AG10803 (cell line): ENCODE results near the gene KRT31.
"Not testable (repeated sequence)": the region's sequence is repeated elsewhere in the genome, so short reads cannot be mapped to it uniquely, and the experiment has no call there.

ENCODE experiments used
- DNase-seq: peaks from one replicate; pipeline ENCODE4 v3.0.0; 2010; ENCODE audit warnings: low read depth
- H3K4me3 ChIP-seq: 2 replicates; pipeline ENCODE4 v1.5.1; 2011; ENCODE audit warnings: mild to moderate bottlenecking, low read length, control low read depth
- TF ChIP-seq, protein P1 (sequence below): conservative IDR thresholded peaks from 2 replicates; pipeline ENCODE4 v1.5.1; 2011; ENCODE audit warnings: mild to moderate bottlenecking, low read length, control low read depth, inconsistent platforms

The KRT31 gene

DNA sequence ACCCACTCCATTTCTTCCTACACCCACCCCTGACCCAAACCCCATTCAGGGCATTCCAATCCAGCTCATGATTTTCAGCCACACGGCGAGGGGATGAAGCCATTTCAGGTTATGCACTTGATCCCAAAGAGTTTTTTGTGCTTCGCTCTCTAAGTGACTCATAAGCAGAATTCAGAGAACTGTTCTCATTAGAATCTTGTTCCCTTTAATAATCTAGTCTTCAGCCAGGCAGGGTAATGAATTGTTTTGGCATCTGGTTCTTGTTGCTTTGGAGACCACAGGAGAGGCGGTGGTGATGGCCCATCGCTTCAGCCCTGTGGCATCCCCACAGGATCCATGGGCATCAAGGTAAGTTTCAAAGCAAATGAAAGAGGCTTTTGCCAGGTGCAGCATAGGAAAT, 4.8 kb upstream of the KRT31 start:
- TF ChIP-seq, protein P1, sequence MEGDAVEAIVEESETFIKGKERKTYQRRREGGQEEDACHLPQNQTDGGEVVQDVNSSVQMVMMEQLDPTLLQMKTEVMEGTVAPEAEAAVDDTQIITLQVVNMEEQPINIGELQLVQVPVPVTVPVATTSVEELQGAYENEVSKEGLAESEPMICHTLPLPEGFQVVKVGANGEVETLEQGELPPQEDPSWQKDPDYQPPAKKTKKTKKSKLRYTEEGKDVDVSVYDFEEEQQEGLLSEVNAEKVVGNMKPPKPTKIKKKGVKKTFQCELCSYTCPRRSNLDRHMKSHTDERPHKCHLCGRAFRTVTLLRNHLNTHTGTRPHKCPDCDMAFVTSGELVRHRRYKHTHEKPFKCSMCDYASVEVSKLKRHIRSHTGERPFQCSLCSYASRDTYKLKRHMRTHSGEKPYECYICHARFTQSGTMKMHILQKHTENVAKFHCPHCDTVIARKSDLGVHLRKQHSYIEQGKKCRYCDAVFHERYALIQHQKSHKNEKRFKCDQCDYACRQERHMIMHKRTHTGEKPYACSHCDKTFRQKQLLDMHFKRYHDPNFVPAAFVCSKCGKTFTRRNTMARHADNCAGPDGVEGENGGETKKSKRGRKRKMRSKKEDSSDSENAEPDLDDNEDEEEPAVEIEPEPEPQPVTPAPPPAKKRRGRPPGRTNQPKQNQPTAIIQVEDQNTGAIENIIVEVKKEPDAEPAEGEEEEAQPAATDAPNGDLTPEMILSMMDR = no peak
- no peak overlapping the region for H3K4me3 ChIP-seq
- DNase-seq = peak; percentile 31

DNA sequence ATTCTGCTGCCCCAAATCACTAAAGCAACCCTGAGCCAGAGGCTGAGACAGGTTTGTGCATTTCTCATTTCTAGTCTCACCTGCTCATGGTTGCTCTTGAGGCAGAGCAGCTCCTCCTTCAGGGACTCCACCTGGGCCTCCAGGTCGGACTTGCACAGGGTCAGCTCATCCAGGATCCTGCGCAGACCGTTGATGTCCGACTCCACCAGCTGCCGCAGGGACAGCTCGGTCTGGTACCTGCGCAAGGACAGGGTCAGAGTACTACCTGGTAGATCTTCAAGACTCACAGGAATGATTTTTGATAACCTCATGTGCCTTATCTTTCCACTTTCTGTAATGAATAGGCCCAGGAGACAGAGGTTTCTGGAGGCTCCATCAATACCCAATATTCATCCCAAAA, 1.1 kb downstream of the KRT31 start:
- H3K4me3 ChIP-seq = no peak overlapping the region
- TF ChIP-seq, protein P1 = no peak
- DNase-seq = no peak

DNA sequence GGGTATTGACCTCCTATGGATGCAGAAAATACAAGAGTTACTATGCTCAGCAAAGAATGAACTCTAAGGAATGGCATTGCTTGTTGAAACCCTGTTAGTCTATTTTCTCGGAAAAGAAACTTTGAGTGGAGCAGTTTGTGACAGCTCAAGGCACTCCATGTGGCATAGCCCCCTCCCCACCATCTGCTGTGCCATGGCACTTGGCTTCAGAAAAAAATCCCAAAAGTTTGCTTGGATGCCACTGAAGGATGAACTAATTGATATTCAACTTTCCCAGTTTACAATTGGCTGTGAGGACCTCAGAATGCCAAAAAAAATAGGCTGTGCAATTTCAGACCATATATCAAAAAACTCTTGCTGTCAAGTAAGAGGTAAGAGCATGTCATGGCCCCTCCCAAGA, 1.8 kb downstream of the KRT31 start:
- no peak for DNase-seq
- TF ChIP-seq, protein P1 = no peak
- no peak overlapping the region for H3K4me3 ChIP-seq

DNA sequence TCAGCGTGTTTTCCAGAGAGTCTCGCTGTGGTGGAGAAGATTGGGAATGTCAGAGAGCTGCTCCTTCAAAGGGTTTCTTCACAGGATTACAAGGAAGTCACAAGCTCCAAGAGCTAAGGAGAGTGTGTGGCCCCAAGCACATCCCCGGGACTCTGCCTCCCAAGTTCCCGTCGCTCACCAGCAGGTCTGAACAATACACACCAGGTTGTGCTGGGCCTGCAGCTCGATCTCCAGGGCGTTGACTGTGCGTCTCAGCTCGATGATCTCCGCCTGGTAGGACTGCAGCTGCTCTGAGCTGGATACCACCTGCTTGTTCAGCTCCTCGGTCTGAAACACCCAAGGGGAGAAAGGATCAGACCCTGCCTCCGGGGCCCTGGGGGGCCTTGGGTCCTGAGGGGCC, 2.4 kb downstream of the KRT31 start:
- H3K4me3 ChIP-seq, DNase-seq: not testable (repeated sequence)

DNA sequence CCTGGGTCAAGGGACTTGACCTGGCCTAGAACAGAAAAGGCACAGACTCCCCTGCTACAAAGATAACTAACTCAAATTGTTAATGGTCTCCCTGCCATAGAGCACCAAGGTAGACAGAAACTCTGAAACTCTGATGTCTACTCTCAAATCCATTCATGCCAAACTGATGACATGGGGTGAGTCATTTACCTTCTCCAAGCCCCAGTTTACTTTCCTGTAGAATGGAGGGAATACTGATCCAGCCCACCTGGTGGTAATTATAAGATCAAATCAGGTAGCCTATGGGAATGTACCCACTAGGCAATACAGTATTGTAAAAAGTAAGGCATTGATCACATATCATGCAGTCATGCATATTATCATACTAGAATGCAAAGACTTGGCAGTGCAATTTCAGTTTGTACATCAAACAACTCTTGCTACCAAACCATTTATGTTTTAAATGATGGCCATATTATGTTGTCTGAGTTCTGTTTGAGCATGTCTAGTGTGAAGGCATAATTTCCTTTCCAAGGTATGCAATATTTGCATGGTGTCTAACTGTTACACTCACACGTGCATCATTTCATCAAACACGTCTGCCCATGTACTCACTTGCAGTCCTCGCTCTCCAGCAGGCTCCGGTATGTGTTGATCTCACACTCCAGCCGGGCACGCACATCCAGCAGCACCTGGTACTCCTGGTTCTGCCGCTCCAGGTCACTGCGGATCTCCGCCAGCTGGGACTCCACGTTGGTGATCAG, 3.0 kb downstream of the KRT31 start:
- no peak for DNase-seq
- TF ChIP-seq, protein P1 = no peak

DNA sequence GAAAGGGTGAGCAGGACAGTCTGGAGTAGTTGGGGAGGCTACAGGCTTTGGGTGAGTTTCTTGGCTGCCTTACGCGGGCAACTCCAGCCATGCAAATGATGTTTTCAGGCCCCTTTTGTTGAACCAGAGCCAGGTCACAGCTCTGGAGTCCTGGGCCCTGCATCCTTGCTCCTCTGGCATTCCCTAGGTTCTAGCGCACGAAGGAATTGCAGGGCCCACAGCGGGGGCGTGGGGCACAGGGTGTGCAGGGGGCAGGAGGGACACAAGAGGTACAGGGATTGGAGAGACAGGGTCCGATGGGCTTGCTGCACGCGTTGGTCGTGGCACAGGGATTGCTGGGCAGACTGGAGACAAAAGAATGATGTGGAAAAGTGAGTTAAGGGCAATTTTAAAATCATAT, 3.6 kb downstream of the KRT31 start:
- TF ChIP-seq, protein P1 = no peak
- no peak overlapping the region for H3K4me3 ChIP-seq
- no peak for DNase-seq

More for the DNA sequence above, 3.0 kb downstream of the KRT31 start:
- H3K4me3 ChIP-seq = no peak overlapping the region

DNA sequence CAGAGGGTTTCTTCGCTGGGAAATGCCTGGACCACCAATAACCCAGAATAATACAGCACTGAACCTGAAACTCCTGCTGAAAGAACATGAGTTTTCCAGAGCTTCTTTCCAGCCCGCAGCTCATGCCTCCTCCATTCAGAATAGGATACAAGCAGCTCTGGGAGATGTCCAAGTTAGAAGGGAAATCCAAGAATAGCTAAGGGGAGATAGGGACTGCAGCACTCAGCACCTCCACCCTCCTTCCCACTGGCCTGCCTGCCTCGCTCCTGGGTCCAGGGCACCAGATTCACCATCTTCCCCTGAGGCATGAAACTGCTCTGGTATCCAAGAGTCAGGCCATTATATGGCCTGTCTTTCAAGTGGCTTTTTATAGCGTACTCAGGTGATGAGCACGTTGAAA, 4.1 kb downstream of the KRT31 start:
- DNase-seq = no peak
- no peak overlapping the region for H3K4me3 ChIP-seq
- TF ChIP-seq, protein P1 = no peak

DNA sequence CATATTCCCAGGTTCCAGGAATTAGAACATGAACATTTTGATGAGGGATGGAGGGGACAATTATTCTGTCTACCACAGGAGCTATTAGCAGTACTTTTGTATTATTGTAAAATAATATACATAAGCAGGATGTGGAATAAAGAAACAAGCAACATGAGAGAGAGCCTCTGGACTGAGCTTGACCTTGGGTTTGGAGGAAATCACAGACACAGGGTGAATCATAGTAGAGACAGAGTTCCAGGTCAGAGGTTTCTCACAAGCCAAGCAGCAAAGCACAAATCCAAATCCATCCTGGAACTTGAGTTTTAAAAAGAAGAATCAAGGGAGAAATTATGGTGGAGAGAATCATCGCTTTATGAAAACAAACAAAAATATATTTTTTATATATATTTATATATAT, 5.1 kb downstream of the KRT31 start:
- peak; percentile 42 for DNase-seq
- H3K4me3 ChIP-seq = no peak overlapping the region
- TF ChIP-seq, protein P1 = no peak
